HG02943 (cell line): ENCODE data around the gene LAIR1.
"Not testable (repeated sequence)": the region's sequence is repeated elsewhere in the genome, so short reads cannot be mapped to it uniquely, and the experiment has no call there.

Experiments used
- ATAC-seq: cut with Tn5 transposase; IDR thresholded peaks from one replicate; pipeline ENCODE4 v1.9.1; 2021; ENCODE audit warnings: mild to moderate bottlenecking, low read depth, moderate library complexity; ENCODE audit not compliant: unreplicated experiment

Gene LAIR1

DNA sequence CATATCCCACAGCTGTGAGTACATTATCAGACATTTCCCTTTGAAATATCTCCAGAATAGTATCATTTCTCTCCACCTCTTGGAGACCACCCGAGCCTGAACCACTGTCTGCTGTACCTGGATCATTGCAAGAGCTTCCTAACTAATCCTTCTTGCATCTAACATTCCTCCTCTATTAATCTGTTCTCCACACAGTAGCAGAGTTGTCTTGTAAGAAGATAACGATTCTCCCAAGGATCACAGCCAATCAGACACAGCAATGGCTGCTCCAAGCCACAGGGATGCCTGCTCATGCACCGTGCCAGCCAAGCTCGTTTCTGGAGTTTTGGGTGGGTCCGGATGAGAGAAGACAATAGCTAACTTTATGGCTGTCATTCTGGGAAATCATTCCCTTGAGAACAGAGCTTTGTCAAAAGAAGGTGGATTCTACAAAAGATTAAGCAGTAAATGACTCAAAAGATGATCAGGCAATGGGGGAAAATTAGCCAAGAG lies 14.5 kb upstream of the LAIR1 start:
- ATAC-seq: no peak

DNA sequence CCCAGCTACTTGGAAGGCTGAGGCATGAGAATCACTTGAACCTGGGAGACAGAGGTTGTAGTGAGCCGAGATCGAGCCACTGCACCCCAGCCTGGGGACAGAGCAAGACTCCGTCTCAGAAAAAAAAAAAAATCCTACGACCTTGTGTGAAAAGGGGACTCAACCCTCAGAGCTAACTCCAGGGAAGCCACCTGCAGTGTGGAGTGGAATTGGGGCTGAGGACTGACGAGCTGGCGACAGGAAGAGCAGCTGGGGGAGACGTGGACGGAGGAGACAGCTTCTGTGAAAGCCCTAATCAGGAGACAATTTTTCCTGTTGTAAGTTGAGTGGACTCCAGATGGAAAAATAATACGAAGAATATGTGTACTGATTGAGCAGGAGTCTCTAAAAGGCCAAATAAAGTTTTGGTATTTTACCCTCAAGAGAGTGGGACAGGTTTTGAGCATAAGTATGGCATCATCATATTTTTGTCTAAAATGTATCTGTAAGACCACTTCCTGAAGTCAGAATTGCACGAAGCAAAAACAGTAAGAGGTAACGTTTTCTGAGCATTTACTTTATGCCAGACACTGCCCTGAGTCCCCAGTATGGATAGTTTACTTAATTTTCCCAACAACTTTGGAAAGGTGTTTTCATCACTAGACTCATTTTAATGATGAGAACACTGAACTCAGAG lies 12.0 kb upstream of the LAIR1 start:
- ATAC-seq: no peak

DNA sequence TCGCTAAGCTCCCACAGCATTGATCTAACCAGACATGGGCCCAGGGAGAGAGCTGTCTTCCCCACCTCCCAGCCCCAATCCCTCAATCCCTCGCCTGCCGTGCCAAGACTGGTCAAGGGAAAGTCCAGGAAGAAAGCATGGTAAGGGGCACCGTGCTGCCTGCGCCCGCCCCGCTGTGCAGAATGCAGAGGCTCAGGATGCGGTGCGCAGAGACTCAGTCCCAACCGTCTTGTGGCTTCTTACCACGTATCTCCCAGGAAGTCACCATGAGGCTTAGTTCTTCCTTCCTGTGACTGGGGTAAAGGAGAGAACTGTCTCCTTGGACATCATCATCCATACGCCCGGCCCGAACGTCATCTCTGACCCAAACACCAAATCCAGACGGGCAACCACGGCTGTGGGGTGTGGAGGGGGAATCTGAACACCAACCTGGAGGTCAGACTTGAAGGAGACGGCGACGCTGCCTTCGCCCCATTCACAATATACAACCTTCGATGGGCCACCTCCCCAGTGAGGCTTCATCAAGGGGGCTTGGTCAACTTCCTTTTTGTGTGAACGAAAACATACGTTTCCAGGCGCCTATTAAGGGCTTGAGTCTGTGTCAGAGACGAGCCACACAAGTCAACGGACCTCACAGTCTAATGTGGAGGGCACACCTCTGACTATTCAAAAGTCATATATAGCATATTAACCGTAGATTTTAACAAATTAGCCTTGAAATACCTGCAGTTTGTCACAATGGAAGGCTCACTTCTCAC lies 10.6 kb upstream of the LAIR1 start:
- not testable (repeated sequence) for ATAC-seq

DNA sequence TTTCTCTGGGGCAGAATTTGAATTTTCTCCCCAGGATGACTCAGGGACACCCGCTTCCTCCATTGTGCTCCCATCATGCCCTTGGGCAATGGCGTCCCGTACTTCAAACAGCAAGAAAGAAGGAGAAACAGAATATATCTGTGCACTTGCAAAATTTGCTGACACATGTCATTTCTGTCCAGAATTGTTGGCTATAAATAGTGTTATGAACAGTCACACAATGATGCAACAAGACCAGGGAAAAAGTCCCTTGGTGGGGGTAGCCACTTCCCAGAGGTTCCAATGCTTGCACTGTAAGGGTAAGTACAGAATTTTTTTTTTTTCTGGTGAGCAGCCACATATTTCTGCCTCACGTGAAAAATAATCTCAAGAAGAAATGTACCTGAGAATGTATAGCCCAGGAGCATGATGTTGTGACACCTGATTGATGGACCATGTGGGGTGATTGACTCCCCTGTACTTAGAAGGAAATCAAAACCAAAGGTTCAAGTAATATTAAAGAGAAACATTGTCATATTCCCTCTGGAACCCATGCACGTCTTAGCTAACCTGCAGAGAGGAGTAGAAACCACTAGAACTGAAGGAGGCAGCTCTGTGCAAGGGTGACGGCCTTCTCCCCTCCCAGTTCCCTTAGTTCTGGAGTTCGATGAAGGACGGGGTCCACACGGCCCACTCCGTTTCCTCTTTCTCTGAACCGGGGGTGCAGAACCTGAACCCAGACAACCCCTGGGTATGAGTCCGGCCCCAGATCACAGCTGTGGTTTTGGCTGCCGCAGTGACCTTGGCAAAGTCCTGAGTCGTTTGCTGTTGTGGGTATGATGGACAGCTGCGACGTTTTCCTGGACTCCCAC lies 9.3 kb upstream of the LAIR1 start:
- no peak for ATAC-seq

DNA sequence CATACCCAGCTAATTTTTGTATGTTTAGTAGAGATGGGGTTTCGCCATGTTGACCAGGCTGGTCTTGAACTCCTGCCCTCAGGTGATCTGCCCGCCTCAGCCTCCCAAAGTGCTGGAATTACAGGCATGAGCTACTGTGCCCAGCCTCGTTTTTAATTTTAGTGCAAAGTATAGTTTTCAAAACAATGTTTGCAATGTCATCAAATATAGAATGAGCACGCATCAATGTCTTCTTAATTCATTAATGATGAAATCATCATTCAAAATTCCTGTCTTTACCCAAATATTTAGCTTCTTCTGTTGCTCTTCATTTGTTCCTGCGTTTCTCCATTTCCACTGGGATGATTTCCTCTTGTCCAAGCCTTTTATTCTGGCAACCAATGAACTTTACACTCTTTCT lies 6.7 kb upstream of the LAIR1 start:
- not testable (repeated sequence) for ATAC-seq

DNA sequence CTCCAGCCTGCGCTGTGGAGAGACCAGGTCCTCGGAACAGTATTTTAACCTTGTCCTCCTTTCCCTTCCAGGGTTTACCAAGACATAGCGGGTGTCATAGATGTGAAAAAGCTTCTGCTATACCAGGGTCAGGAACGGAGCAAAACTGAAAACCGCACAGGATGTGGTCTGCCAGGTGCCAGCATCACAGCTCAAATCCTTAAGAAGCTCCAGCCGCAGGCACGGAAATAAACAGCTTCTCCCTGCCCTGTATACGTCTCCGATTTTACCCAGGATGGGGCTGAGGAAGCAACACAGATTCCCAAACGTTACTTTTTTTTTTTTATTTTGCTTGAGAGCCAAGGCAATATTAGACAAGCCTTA lies 5.7 kb upstream of the LAIR1 start:
- ATAC-seq: not testable (repeated sequence)

DNA sequence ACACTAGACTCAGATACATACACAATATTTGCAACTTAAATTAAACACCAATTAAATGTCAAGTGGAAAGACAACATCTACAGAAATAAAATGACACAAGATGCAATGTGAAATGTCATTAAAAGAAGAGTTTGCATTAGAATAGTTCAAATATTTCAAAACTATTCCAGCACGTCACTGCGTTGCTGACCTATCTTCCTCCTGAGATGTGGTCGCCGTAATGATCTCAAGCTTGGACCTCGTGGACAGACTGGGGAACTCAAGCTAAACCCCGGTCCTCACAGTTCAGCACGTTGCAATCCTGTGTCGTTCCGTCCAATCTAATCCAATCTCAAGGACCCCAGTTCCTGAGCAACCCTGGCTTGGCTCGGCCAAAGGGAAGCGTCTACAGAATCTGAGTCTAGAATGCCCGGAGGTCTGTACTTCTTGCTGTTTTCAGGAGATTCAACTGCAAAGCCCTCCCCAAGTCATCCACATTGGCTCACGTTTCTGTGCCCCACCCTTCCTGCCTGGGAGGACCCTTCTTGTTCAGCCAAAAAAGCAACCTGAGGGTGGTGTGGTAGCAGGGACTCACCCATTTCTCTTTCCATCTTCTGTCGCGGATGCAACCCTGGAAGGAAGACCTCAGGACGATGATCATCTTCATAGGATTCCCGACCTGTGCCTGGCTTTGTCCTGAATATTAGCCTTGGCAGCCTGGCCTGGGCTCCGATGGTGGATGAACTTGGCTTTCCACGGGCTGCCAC lies 5.1 kb upstream of the LAIR1 start:
- not testable (repeated sequence) for ATAC-seq

DNA sequence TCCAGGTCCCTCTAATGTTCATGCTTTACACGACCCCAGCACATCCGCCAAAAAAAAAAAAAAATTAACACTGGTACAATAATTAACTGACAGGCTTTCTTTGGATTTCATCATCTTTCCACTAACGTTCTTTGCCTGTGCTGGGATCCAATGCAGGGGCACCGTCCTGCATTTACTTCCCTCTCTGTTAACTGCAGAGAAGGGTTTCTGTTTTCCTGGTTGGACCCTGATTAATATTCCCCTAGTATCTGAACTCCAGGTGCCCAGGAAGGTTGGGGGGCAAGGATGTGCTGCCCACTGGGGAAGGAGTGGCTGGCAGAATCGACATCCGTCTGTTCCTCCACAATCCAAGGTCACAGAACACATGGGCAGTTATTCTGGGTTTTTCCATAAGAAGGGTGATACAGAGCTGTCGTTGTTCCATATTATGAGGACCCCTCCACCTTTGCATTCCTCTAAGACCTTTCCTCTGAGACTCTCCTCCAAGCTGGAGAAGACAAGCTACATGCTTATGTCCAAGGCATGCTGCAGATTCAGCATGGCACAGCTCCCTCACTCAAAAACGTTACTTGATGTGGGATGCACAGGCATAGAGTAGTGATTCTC lies 4.5 kb upstream of the LAIR1 start:
- ATAC-seq: no peak

DNA sequence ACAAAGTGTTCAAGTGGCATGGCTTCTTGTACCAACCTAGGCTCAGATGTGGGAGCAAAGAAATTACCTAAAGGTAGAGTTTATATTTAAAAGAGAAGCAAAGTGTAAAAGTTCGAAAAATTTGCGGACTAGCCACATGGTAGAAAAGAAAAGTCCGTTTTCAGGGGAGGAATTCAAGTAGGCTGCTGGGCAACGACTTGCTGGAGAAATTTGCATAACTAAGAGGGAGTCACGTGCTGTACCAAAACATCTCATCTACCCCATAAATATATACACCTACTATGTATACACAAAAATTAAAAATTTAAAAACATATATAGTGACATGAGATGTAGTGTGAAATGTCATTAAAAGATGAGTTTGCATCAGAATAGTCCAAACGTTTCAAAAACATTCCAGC lies 2.1 kb upstream of the LAIR1 start:
- ATAC-seq: no peak

DNA sequence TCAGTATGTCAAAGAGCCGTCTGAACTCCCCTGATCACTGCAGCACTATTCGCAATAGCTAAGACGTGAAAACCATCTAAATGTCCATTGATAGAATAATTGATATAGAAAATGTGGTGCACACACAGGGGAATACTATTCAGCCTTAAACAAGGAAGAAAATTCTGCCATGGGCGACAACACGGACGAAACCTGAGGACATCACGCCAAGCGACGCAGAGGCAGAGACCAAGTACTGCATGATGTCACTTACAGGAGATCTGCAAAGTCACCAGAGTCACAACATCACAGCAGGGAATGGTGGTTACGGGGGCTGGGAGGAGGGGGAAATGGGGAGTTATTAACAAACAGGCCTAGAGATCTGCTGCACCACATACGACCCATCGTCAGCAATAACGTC lies 1.1 kb upstream of the LAIR1 start:
- not testable (repeated sequence) for ATAC-seq

DNA sequence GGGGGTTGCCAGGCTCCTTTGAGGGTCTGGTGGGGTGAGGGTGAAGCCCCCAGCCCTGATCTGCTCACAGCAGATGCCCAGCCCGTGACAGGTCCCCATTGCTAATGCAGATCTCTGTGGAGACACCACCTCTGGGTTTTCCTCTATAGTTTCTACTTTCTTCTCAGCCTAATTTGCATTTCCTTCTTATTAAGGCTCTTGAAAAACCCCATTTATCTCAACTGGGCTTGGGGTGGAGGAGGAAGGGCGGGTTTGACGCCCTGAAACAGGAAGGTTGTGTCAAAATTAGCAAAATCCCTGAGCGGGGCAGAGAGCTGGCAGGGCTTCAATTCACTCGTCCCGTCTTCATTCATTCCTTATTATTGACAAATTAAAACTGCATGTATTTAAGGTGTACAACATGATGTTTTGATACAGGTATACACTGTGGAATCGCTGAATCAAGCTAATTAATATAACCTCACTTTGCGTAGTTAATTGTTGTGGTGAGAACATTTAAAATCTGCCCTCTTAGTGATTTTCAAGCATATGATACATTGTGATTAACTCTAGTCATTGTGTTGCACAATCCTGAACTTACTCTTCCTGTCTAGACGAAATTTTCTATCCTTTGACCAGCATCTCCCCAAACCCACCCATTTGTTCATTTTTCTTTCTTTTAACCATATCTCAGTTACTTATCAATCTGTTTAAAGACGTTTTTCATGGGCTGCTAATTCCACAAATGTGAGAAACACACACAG lies 2.9 kb downstream of the LAIR1 start:
- not testable (repeated sequence) for ATAC-seq

DNA sequence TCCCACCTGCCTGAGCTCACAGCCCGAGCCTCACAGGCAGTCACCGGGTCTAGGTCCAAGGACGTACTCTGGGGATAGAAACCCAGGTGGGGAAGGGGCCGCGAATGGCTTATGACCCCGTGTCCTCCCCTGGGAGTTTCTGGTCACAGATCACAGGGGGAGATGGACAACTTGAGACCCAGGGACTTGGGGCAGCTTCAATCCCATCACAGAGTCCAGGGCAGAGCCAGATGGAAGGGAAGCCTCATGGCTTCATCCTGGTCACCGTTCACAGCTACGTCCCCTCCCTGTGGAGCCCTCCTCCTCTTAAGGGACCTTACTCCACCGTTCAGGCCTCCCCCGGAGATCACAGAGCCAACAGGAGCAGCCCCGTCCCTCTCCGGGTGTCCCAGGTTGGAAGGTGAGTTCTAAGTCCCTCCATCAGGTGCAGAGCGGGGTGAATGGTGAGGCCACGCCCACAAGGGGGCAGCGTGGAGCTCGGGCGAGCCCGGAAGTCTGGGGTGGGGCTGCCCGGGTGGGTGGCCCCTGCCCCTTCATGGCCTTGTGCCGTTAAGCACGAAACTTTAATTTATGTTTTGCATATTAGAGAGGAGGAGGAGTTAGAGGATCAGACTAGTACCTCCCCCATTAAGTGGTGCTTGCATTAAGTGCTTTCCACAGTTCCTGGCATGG lies 5.4 kb downstream of the LAIR1 start:
- ATAC-seq: peak; percentile 65

DNA sequence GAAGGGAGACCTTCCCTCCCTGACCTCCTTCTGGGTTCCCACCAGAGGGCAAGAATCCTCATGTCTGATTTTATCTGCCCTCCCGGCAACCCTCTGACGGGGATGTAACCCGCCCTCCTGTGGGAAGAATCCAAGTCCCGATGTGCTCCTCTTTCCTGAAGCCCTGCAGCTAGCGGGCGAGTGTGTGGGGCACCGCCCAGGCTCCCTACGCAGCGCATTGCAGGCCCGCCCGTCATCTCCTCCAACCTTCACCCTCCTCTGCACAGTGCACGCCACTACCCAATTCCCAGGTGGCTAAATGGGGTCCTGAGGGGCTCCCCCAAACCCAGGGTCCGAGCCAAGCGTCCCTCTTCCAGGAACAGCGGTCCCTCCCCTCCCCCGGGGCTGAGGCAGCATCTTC lies 7.3 kb downstream of the LAIR1 start:
- no peak for ATAC-seq

DNA sequence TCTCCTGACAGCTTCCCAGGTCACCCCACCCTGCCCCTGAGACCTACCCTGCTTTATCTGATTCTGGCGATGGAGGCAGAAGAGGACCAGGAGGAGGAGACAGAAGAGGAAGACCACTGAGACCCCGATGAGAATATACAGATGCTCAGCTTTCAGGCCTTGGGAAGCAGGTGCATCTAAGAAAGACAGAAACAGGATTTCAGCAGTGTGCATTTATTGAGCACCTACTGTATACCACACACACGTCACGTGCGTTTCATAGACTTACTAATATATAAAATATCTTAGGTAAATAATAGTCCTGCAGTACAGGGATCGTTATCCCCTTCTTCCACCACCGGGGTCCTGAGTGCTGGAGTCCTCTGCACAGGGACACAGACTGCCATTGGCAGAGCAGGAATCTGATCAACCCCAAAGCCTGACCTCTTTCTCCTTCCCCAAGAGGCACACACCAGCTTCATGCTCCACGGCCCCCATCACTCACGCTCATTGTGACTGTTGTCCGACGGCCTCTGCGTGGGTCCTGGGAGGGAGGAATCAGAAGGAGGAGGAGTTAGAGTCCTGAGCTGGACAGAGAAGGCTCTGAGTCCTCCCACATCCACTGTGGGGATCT lies 8.2 kb downstream of the LAIR1 start:
- ATAC-seq: no peak

DNA sequence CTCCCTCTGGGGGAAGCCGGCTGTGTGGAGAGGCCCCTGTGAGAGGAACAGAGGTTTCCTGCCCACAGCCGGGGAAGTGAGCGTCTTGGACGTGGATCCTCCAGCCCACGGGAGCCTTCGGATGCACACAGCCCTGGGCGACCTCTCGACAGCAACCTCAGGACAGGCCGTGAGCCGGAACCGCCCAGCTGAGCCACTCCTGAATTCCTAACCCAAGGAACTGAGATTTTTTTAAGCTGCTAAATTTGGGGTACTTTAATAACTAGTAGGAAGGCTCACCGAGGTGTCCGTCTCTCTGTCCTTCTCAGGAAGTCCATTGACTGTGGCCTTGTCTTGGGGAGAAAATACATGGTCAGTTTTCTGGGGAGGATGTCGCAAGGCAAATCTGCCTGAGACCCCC lies 9.1 kb downstream of the LAIR1 start:
- no peak for ATAC-seq

DNA sequence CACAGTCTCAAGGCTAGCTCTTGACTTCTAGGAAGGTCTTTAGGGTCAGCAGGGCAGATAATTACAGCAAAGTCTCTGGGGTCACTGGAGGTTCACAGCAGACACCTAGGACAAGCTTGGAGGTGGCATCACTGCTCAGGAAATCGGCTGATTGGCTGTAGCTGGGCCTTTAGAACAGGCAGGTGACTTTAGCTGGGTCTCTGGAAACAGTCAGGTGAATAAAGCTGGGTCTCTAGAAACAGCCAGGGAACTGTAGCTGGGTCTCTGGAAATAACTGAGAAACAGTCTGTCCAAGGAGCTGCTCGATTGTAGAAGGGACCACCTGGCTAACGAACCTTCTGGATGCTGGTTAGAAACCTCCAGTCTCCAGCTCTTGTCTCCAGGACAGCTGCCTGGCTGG lies 10.0 kb downstream of the LAIR1 start:
- ATAC-seq: no peak

DNA sequence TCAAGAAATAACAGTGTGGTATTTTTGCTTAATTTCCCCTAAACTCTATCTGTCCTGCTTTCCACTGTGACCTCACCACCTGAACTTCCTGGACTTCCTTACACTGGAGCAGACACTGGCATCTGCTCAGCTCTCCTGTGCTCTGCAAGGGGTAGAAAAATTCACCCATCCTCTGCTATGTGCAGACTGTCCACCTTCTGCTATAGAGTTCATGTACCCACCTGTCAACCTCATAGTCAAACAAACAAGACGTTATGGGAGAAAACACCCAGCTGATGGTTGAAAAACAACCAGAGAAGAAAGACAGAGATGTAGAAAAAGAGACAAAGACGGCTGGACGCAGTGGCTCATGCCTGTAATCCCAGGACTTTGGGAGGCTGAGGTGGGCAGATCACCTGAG lies 12.2 kb downstream of the LAIR1 start:
- ATAC-seq: no peak

DNA sequence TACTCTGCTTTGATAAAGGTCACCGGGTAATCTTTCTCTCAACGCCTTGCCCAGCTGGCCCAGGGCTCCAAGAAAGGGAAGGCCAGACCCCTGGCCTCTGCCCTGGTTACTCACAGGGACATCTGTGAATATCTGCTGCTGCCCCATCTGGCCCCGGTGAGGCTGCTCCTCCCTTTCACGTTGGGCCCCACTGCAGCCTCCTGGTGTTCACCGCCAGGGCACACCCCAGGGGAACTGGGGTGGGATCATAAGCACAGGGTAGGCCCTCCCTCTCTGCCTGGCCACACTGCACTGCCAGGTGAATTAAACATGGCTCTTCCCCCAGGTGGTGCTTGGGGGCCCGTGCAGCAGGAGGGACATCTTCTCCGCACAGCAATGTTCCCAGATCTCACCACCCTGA lies 12.7 kb downstream of the LAIR1 start:
- ATAC-seq: no peak
